ENCODE results near the gene BAIAP2L1. TPM values are rescaled to one million over a fixed set of nuclear protein-coding genes. Genes with fewer than 3 reads are reported as not detected.
A peak's percentile ranks its signal among the peaks of the same experiment; 100 is the strongest.

BAIAP2L1 gene
- total RNA-seq, 6 experiments from 2014 or later, result 9.1 to 29.5 (median 25.2) TPM

DNA sequence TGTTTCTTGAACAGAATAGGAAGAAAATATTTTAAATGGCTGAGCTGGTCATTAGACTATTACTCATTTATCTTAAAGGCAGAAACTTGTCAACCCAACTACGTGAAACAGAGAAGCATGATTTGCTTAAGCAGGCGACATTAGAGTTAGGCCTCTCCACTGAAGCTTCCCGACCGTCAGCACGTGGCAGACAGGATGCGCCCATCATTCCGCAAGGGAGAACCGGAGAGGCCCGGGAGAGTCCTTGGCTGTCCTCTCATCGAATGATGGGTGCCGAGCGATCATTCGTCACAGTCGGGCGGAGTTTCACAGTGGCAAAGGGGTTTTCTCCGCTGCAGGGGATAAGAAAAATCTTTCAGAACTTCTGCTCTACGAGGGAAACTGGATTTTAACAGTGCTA lies 107.6 kb downstream of the BAIAP2L1 start:
- H3K27ac ChIP-seq, result no peak overlapping the region
- intact Hi-C loops (cut with DNase I), result loop anchor here in 1 of 2 donors (10.0 kb wide), 1 partner anchor 112 kb away; the partner anchor contains the start of gene BAIAP2L1
- H3K9me3 ChIP-seq, result no peaks in the 10 kb centered on the region
- H3K4me1 ChIP-seq, result no peaks in the 10 kb centered on the region
- H3K36me3 ChIP-seq, result peaks cover 0 to 38% (median 21%) of the 10 kb centered on the region in 4 donors
- DNase-seq (no peak), ATAC-seq (no peak)
- TF ChIP-seq, protein P1, sequence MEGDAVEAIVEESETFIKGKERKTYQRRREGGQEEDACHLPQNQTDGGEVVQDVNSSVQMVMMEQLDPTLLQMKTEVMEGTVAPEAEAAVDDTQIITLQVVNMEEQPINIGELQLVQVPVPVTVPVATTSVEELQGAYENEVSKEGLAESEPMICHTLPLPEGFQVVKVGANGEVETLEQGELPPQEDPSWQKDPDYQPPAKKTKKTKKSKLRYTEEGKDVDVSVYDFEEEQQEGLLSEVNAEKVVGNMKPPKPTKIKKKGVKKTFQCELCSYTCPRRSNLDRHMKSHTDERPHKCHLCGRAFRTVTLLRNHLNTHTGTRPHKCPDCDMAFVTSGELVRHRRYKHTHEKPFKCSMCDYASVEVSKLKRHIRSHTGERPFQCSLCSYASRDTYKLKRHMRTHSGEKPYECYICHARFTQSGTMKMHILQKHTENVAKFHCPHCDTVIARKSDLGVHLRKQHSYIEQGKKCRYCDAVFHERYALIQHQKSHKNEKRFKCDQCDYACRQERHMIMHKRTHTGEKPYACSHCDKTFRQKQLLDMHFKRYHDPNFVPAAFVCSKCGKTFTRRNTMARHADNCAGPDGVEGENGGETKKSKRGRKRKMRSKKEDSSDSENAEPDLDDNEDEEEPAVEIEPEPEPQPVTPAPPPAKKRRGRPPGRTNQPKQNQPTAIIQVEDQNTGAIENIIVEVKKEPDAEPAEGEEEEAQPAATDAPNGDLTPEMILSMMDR (IDR thresholded peaks at IDR 0.05), result no peak
- no peak for TF ChIP-seq POLR2A (IDR thresholded peaks at IDR 0.05)
- H3K4me3 ChIP-seq, result no peak overlapping the region
- no peaks in the 10 kb centered on the region for H3K27me3 ChIP-seq
- 72% methylated on average over 16 of the region's 17 CpGs for WGBS (ENCODE audit: insufficient coverage, low coverage, low lambda C conversion rate, missing lambda C conversion rate)

DNA sequence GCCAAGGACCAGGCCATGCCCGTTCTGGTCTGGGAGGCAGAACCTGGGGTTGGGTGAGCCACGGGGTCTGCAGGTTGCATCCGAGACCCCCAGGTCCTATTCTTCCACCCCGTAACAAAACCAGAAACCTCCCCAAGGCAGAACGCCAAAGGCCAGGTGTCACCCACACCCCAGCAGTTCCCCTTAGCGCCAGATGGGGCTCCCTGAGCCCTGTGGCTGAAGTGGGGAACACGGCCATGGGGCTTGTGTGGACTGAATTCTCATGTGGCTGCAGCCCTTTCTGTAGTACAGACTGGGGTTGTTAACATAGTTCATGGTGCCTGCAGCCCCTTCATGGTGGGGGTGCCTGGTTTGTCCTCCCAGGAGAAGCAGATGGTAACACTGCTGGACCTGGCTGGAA lies 109.2 kb downstream of the BAIAP2L1 start:
- ATAC-seq, result no peak

DNA sequence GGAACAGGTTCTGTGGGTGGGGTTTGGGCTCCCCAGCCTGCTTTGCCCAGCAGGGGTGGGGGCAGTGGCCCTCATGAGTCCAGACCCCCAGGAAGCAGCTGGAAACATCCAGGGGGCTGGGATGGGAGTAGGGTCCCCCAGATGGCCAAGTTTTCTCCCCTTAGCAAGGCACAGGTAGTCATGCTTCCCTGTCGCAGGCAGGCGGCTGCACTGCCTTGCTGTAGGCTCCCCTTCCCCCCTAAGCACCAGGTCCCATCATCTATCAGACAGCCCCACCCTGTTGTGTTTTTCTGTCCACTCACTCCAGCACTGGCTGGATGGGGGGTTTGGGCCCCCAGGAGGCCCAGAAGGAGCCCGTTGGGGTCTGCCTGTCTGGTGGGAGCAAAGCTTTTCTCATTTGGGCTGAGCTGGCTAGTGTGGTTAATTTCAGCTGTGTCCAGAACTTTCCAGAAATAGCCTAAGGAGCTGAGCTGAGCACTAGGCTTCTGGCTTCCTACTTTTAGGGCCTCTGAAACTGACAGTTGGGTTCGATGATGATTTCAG lies 111.5 kb downstream of the BAIAP2L1 start:
- H3K36me3 ChIP-seq, result peaks cover 0 to 39% (median 21%) of the 10 kb centered on the region in 4 donors
- 65% methylated on average over 2 of the region's 4 CpGs for WGBS (ENCODE audit: insufficient coverage, low coverage, low lambda C conversion rate, missing lambda C conversion rate)
- intact Hi-C loops (cut with DNase I), result no loop called here
- no peak for TF ChIP-seq POLR2A (IDR thresholded peaks at IDR 0.05)
- TF ChIP-seq, protein P1 (IDR thresholded peaks at IDR 0.05), result no peak
- peaks cover 0 to 37% (median 12%) of the 10 kb centered on the region in 4 donors for H3K4me1 ChIP-seq
- no peak for DNase-seq
- H3K9me3 ChIP-seq, result no peaks in the 10 kb centered on the region
- H3K4me3 ChIP-seq, result no peak overlapping the region
- no peaks in the 10 kb centered on the region for H3K27me3 ChIP-seq
- H3K27ac ChIP-seq, result peak overlapping the region in 1 of 3 donors; percentile 40
- ATAC-seq, result no peak

More for the DNA sequence above, 109.2 kb downstream of the BAIAP2L1 start:
- TF ChIP-seq POLR2A (IDR thresholded peaks at IDR 0.05), result no peak
- TF ChIP-seq, protein P1 (IDR thresholded peaks at IDR 0.05), result no peak
- H3K4me3 ChIP-seq, result no peak overlapping the region
- H3K4me1 ChIP-seq, result peaks cover 0 to 13% (median under 1%) of the 10 kb centered on the region in 4 donors
- no peak for DNase-seq
- peaks cover 0 to 39% (median 21%) of the 10 kb centered on the region in 4 donors for H3K36me3 ChIP-seq
- no peak overlapping the region for H3K27ac ChIP-seq
- no peaks in the 10 kb centered on the region for H3K9me3 ChIP-seq
- intact Hi-C loops (cut with DNase I), result loop anchor here in 1 of 2 donors (10.0 kb wide), 1 partner anchor 113 kb away; the partner anchor contains the start of gene BAIAP2L1
- WGBS (ENCODE audit: insufficient coverage, low coverage, low lambda C conversion rate, missing lambda C conversion rate), result no CpG with 5 or more reads among the region's 7 CpGs
- H3K27me3 ChIP-seq, result no peaks in the 10 kb centered on the region

DNA sequence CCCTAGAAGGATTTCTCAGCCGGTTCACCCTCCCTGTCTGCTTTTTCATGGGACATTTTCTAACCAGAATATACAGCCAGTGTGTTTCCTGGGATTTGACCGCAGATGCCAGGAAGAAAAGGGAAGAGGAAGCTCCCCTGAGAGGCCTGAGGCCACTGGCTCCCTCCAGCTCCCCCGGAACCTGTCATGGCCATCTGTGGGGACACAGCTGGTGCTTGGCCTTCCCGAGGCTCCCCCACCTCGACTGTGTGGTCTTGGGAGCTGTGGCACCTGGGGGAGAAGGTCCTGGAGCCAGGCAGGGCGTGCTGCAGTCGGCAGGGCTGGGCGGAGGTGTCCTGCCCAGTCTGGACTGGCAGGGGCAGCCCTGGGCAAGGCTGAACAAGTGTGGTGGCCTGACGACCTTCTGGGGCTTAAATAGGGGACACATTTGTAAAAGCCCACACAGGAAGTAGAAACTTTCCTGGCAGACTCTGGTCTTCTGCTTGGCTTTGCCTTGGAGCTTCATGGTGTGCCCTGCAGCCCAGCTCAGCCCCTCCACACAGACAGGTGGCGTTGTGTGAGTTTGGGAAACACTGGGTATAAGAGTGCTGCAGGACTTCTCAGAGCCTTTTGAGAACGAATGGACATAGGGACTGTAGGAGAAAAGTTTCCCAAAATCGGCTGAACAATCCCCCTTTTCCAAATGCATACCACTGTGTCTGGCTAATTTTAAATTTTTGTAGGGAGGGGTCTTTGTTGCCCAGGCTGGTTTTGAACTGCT lies 112.6 kb downstream of the BAIAP2L1 start:
- no peak overlapping the region for H3K4me3 ChIP-seq
- ATAC-seq (no peak), DNase-seq (no peak)
- H3K36me3 ChIP-seq, result peaks cover 0 to 30% (median 17%) of the 10 kb centered on the region in 4 donors
- WGBS (ENCODE audit: insufficient coverage, low coverage, low lambda C conversion rate, missing lambda C conversion rate), result 70% methylated on average over 4 of the region's 12 CpGs
- H3K4me1 ChIP-seq, result peaks cover 0 to 48% (median 18%) of the 10 kb centered on the region in 4 donors
- TF ChIP-seq, protein P1 (IDR thresholded peaks at IDR 0.05), result no peak
- TF ChIP-seq POLR2A (IDR thresholded peaks at IDR 0.05), result no peak
- no peaks in the 10 kb centered on the region for H3K9me3 ChIP-seq
- H3K27me3 ChIP-seq, result no peaks in the 10 kb centered on the region
- H3K27ac ChIP-seq, result no peak overlapping the region
- intact Hi-C loops (cut with DNase I), result no loop called here

Measured in right lobe of liver (tissue), 6 donors.